Frontal cortex (tissue), 4 donors: Measurements from ENCODE around the gene KDM4E. TPM values are rescaled to one million over a fixed set of nuclear protein-coding genes. Genes with fewer than 3 reads are reported as not detected.
"Not testable (repeated sequence)": the region's sequence is repeated elsewhere in the genome, so short reads cannot be mapped to it uniquely, and the experiment has no call there.

ENCODE experiments used
- DNase-seq, 2 donors: peaks; one replicate each; pipeline ENCODE4 v3.0.0; 2012; ENCODE audit warnings: low spot score in 2 of 2
- FAIRE-seq: peaks from 2 replicates; lab custom pipeline; 2012; peaks lifted over from hg19 to GRCh38; lab: Jason Lieb, UNC
- total RNA-seq: library from RNA; depleted of rRNA; stranded (reverse); fragments of >200 nt; gene quantifications from one replicate; pipeline ENCODE4 v1.2.3, GENCODE V29; 2014
- donor health status: control.
- donor health status: control.
- donor health status: control.

The KDM4E gene
- total RNA-seq: not detected

GRCh38 chr11:95024958-95025357 lies at the start of gene KDM4E:
Gene KDM4E (plus strand): TSS chr11:95025258. CDS start chr11:95025558, 300 bp downstream.
- FAIRE-seq: no peak
- DNase-seq: no peak

GRCh38 chr11:94975599-94975998 lies 49.5 kb upstream of the KDM4E start:
- DNase-seq: no peak
- FAIRE-seq: no peak

- no peak for DNase-seq
- FAIRE-seq: no peak
Measured at GRCh38 chr11:94987378-94987777, 37.7 kb upstream of the KDM4E start.

- FAIRE-seq: no peak
- DNase-seq: no peak
Measured at GRCh38 chr11:94988748-94989147, 36.3 kb upstream of the KDM4E start.

DNA sequence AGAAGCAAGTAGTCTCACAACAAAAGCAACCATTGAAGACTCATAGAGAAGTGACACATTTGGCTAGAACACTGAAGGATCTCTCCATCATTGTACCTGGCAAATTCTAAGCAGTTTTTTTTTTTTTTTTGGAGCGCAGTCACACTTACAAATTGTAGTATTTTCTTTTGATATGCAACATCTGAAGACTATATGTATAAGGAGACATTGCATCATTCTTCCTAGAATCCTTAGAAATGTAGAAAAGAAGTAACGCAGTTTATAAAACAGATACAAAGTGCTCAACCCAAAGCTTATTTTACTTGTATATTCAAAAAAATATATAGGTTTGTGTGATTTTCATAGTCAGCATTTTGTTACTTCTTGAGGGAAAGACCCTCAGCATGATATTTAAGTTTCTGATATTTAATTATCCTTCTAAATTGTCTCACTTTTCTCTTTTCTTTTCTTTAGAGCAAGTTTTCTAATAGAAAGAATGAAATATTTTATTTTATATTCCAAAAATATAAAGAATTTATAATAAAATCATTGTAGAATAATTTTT lies 31.6 kb upstream of the KDM4E start:
- no peak for FAIRE-seq
- no peak for DNase-seq

- FAIRE-seq (no peak), DNase-seq (no peak)
Measured at GRCh38 chr11:94997437-94997836, 27.6 kb upstream of the KDM4E start.

DNA sequence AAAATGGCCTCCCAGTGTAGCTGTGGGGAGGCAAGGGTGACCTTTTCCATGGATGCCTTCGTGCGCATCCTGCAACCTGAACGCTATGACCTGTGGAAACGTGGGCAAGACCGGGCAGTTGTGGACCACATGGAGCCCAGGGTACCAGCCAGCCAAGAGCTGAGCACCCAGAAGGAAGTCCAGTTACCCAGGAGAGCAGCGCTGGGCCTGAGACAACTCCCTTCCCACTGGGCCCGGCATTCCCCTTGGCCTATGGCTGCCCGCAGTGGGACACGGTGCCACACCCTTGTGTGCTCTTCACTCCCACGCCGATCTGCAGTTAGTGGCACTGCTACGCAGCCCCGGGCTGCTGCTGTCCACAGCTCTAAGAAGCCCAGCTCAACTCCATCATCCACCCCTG lies 26.8 kb upstream of the KDM4E start:
- DNase-seq: no peak
- FAIRE-seq: no peak

- DNase-seq (no peak), FAIRE-seq (no peak)
Measured at GRCh38 chr11:95003716-95004115, 21.3 kb upstream of the KDM4E start.

- no peak for DNase-seq
- no peak for FAIRE-seq
Measured at GRCh38 chr11:95005642-95006041, 19.4 kb upstream of the KDM4E start.

GRCh38 chr11:95011376-95011775 lies 13.7 kb upstream of the KDM4E start:
- FAIRE-seq (no peak), DNase-seq (no peak)

- no peak for DNase-seq
- no peak for FAIRE-seq
Measured at GRCh38 chr11:95014184-95014821, 10.8 kb upstream of the KDM4E start.

DNA sequence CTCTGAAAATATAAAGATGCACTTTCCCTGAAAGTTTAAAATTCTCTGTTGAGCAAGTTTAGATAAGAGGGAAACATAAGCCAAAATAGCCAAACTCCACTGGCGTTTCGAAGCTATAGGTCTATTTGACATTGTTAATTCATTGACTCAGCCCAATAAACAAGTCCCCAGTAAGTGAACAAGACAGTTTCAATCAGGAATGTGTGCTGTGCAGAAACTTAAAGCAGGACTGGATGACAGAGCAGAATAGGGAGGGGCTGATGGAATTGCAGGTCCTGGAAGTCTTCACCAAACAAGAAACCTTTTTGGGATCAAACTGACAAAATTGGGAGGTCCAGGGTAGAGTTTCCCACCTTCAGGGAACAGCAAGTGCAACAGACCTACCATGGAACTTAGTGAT lies 8.9 kb upstream of the KDM4E start:
- DNase-seq (no peak), FAIRE-seq (no peak)

DNA sequence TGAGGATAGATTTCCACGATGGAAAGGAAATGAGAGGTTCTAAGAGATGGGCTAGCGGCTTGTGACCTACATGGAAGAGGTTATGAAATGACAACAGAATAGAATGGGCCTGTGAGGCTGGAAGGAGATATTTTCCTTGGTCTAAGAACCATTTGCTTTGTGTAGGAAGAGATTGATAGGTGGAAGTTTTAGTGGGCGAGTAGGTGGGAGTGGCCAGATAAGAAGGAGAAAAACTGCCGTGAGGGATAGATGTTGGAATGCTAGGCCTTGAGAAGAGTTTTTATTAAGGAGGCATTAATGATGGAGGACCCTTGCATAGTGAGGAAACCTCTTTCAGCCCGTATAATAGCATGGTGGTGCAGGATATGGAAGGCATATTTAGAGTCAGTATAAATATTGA lies 3.6 kb upstream of the KDM4E start:
- not testable (repeated sequence) for FAIRE-seq

DNA sequence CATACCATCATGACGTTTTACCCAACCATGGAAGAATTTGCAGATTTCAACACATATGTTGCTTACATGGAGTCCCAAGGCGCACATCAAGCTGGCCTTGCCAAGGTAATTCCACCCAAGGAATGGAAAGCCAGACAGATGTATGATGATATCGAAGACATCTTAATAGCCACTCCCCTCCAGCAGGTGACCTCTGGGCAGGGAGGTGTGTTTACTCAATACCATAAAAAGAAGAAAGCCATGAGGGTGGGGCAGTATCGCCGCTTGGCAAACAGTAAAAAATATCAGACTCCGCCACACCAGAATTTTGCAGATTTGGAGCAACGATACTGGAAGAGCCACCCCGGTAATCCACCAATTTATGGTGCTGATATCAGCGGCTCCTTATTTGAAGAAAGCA lies 536 bp downstream of the KDM4E start:
- not testable (repeated sequence) for DNase-seq, FAIRE-seq

More for the DNA sequence above, 3.6 kb upstream of the KDM4E start:
- not testable (repeated sequence) for DNase-seq

DNA sequence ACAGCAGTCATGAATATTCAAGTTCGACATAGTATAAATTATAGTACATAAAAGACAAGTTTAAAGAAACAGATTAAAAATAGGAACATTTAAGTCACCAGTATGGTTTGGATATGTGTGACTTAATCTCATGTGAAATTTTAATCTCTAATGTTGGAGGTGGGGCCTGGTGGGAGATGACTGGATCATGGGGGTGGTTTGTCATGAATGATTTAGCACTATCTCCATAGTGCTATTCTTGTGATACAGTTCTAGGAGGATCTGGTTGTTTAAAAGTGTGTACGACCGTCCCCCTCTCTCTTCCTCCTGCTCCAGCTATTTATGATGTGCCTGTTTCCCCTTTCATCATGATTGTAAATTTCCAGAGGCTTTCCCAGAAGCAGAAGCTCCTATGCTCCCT lies 3.3 kb downstream of the KDM4E start:
- DNase-seq: no peak
- no peak for FAIRE-seq

GRCh38 chr11:95033051-95033450 lies 8.0 kb downstream of the KDM4E start:
- DNase-seq (no peak), FAIRE-seq (no peak)

DNA sequence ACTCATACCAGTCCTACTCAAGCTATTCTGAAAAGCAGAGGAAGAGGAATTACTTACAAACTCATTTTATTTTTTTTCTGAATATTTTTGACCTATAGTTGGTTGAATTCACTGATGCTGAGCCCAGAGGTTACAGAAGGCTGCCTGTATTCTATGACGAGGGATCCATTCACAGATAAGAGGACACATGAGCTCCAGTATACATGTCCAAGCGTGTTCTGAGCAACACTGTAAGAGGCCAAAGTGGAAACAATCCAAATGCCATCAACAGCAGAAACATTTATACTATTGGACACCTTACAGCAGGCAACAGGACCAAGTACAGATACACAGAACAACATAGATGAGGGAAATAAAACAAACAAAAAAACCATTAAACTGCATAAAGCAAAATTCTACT lies 10.3 kb downstream of the KDM4E start:
- no peak for DNase-seq
- FAIRE-seq: no peak

- FAIRE-seq, DNase-seq: not testable (repeated sequence)
Measured at GRCh38 chr11:95037356-95038035, 12.4 kb downstream of the KDM4E start.

DNA sequence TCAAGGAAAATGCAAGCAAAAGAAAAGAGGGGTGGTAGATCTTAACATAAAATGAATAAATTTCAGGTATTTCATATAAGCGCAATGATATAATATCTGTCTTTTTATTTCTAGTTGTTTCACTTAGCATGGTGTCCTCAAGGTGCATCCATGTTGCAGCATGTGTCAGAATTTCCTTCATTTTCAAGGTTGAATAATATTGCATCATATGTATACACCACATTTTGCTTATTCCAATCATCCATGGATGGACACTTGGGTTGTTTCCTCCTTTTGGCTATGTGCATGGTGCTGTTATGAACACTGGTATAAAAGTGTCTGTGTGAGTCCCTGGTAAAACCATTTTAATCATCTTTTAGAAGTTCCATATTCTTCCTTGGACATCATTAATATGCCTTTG lies 17.2 kb downstream of the KDM4E start:
- no peak for DNase-seq

DNA sequence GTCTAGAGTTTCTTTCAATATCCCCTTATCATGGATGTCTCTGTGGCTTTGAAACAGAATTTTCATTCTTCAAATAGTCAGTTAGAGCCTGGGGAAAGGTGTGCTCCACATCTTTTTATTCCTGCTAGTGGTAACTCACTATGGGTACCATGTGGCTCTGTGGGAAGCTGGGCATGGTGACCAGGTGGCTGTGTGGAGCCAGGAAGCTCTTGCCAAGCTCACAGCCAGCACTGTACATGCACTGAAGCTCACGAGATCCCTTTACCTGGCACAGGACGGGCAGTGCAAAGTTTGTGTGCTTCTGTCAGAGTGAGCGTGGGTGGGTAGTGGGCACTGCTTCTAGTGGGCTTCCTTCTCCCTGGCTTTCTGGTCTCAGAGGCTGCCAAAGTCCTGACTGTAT lies 17.8 kb downstream of the KDM4E start:
- FAIRE-seq (no peak), DNase-seq (no peak)

More for the DNA sequence above, 17.2 kb downstream of the KDM4E start:
- no peak for FAIRE-seq

- DNase-seq (no peak), FAIRE-seq (no peak)
Measured at GRCh38 chr11:95044010-95044409, 19.0 kb downstream of the KDM4E start.
